Activated T-cell treated with anti-CD3 and anti-CD28 coated beads for 48 hours (primary cell): ENCODE data around the gene PPP1R15A.
"Not testable (repeated sequence)": the region's sequence is repeated elsewhere in the genome, so short reads cannot be mapped to it uniquely, and the experiment has no call there.

ENCODE experiments used
- DNase-seq: peaks from one replicate; pipeline ENCODE4 v3.0.0-alpha.2; 2020; ENCODE audit warnings: low read depth

The PPP1R15A gene

DNA sequence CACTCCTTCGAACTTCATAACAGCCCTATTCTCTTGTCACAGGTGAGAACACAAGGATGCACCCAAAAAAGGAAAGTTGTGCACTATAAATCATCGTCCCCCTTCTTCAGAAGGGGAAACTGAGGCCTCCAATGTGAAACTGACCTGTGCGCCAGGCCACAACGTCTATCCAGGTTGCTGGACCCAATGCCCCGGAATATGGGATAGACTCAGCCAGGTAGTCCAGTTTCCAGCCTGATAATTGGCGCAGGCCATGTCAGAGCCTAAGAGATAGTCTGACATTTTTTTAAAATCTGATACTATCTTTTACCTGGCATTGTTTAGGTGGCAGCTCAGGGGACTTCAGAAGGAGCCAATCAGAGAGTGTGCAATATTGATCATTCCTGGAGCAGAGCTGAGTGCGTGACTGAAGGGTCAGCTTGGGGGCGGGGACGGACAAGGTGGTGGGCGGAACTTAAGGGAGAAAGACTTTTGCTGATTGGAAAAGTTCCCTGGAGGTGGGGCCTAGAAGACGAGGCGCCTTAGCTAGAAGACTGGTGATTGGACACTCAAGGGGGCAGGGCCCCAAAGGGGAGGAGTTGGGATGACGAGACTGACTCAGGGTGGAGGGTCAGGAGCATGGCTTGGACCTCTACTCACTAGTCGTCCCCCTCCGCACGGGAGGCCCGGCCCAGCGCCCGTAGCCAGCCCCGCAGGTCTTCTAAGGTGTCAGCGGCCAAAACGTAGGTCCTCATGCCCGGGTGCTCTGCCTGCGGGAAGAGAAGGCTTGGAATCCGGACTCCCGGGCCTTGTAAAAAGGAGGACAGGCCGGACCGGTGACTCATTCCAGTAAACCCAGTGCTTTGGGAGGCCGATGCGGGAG is 12.3 kb upstream of the PPP1R15A start:
- no peak for DNase-seq

DNA sequence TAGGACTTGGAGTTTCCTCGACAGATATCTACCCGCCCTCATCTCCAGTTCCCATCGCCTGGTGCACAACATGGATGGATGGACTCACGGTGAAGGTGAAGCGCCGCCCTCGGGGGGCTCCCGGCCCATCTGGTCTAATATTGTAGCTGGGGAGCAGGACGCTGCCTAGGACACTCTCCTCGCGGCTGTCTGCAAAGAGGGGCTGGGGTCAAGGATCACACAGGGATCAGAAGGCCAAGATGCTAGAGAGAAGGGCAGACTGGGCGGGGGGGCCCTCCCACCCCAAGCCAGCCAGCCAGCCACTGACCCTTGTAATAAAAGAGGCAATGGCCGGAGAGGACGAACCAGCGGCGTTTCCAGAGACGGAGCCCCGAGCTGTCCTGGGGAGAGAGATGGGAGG is 10.9 kb upstream of the PPP1R15A start:
- DNase-seq: no peak

DNA sequence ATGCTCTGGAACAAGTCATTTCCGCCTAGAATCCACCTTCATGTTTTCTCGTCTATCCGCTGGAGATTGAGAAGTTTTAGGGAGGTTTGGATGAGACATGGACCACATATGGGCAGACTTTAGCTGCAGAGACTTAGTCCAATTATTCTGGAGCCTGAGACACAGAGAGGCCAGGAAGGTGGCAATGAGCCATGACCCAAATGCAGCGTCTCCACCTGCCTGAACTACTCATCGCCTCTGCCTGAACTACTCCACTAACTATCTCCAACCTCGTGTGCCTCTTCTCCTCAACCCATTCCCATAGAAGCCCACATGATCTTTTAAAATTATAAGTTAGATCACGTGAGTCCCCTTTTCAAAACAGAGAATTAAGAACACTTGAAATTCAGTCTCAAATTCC is 9.4 kb upstream of the PPP1R15A start:
- DNase-seq: no peak

DNA sequence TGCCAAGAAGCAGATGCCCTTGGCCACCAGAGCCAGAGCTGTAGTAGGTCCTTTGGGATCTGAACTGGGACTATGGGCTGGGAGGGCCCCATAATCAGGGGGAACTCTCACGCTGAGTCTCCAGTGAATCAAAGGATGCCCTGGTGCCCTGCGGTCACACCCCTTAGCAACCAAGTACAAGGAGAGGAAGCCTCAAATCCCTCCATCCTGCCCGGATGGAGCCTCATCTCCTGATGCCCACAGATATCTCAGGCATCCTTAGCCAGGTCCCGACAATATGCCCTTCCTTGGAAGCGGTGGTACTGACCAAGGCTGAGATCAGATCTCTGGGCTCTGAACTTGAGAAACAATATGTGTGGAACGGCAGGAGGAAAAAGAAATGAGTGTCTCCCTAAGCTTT is 5.5 kb upstream of the PPP1R15A start:
- no peak for DNase-seq

DNA sequence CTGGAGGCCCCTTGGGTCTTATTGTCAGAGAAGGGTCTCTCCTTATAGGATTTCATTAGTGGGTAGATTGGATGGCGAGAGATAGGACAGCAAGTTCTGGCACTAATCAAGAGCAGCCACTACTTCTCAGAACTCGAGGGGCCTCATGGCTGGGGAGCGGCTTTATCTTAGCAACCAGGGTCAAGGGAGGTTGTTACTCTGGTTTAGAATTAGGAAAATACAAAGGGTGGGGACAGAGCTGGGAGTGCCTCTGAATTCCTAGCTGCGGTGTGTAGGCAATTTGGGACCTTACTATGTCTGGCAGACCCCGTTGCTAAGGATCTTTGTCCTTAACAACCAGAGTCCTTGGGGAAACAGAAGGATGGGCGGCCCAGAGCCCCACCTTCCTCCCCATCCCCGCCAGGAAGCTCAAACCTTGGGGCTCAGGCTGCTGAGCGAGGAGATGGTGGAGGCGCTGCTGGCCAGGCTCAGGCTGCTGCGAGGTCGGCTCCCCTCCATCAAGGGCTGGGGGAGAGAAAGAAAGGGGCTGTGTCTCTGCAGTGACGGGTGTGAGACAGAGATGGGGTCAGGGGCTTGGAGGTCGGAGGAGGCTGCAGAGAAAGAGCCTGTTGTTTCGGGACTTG is 5.0 kb upstream of the PPP1R15A start:
- no peak for DNase-seq

DNA sequence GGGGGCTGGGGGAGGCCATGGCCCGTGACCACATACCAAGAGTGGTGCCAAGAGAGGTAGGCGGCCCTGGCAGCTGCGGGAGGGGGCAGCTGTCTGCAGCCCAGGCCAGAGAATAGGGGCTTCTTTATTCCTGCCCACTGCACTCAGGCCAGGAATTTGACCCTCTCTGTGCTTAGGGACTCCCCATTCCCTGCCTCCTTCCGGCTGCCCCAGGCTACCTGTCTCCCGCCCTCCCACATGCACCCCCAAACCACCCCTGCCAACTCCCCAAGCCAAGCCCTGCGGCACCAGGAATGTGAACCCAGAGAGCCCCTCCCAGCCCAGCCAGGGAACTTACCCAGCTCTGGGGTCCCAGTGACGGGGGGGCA is 4.5 kb upstream of the PPP1R15A start:
- no peak for DNase-seq

DNA sequence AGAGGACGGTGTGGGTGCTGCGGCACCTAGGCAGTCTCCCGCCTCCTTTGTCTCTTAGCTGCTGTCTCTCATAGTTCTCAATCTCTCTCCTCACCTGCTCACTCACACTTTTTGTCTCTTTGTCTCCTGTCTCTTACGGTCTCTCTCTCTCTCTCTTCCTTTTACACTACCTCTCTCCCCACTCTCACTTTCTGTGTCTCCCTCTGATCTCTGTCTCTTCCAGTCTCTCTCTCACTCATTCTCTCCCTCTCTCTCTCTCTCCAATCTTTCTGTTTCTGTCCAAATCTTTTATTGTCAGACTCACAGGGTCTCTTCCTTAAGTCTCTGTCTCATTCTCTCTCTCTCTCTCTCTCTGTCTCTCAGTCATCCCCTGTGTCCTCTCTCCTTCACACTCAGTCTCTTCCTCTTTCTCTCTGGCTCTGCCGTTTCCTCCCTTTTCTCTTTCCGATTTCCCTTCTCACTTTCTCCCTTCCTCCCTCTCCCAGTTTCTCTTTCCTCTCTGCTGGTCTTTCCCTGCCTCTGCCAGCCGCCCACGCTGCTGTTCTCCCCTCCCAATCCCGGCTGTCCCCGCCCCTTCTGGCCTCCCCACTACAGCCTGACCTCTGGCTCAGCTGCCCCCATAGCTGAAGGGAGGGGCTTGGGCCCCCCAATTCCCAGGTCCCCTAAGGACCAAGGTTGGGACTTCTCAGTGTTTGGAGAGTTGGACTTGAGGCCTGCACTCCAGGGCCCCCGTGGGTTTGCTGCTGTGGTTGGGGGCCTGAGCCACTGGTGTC is 3.9 kb upstream of the PPP1R15A start, which contains the start of gene PLEKHA4:
PLEKHA4 (minus strand) TSS at position 504 of the 773 bp plus-strand sequence. CDS start 997 bp downstream, outside the sequence.
- DNase-seq: no peak

DNA sequence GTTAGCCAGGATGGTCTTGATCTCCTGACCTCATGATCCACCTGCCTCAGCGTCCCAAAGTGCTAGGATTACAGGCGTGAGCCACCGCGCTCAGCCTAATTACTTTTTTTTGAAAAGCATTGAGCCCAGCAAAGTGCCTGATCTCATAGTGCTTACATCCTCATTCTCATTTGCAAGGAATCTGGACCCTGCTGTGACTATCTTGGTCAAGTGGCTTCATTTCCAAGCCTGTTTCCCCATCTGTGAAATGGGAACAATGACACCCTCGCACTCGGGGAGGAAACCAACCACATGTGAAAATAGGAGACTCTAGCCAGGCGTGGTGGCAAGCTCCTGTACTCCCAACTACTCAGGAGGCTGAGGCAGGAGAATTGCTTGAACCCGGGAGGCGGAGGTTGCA is 2.2 kb upstream of the PPP1R15A start:
- no peak for DNase-seq

DNA sequence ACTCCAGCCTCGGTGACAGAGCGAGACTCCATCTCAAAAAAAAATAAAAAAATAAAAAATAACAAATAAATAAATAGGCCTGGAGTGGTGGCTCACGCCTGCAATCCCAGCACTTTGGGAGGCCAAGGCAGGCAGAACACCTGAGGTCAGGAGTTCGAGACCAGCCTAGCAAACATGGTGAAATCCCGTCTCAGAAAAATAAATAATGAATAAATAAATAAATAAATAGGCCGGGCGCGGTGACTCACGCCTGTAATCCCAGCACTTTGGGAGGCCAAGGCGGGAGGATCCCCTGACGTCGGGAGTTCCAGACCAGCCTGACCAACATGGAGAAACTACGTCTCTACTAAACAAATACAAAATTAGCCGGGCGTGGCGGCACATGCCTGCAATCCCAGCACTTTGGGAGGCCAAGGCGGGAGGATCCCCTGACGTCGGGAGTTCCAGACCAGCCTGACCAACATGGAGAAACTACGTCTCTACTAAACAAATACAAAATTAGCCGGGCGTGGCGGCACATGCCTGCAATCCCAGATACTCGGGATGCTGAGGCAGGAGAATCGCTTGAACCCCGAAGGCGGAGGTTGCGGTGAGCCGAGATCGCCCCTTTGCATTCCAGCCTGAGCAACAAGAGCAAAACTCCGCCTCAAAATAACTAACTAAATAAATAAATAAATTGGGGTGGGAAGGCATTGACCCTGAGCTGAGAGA is 595 bp upstream of the PPP1R15A start:
- not testable (repeated sequence) for DNase-seq

DNA sequence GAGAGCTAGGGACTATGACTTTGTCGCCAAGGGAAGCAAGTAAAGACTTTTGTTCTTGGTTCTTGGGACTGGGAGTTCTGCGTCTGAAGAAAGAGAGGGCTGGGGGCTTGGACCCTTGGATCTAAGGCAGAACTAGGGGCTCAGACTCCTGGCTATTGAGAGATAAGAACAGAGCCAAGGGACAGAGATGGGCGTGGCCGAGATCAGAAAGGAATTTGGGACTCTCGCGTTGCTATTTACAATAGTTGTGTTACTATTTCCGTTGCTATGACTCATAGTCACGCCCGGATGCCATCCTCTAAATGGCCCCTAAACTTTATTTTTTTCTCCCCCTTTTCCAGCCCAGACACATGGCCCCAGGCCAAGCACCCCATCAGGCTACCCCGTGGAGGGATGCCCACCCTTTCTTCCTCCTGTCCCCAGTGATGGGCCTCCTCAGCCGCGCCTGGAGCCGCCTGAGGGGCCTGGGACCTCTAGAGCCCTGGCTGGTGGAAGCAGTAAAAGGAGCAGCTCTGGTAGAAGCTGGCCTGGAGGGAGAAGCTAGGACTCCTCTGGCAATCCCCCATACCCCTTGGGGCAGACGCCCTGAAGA is 759 bp downstream of the PPP1R15A start:
- DNase-seq: peak; percentile 62

DNA sequence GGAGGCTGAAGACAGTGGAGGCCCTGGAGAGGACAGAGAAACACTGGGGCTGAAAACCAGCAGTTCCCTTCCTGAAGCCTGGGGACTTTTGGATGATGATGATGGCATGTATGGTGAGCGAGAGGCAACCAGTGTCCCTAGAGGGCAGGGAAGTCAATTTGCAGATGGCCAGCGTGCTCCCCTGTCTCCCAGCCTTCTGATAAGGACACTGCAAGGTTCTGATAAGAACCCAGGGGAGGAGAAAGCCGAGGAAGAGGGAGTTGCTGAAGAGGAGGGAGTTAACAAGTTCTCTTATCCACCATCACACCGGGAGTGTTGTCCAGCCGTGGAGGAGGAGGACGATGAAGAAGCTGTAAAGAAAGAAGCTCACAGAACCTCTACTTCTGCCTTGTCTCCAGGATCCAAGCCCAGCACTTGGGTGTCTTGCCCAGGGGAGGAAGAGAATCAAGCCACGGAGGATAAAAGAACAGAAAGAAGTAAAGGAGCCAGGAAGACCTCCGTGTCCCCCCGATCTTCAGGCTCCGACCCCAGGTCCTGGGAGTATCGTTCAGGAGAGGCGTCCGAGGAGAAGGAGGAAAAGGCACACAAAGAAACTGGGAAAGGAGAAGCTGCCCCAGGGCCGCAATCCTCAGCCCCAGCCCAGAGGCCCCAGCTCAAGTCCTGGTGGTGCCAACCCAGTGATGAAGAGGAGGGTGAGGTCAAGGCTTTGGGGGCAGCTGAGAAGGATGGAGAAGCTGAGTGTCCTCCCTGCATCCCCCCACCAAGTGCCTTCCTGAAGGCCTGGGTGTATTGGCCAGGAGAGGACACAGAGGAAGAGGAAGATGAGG is 1.5 kb downstream of the PPP1R15A start:
- no peak for DNase-seq

DNA sequence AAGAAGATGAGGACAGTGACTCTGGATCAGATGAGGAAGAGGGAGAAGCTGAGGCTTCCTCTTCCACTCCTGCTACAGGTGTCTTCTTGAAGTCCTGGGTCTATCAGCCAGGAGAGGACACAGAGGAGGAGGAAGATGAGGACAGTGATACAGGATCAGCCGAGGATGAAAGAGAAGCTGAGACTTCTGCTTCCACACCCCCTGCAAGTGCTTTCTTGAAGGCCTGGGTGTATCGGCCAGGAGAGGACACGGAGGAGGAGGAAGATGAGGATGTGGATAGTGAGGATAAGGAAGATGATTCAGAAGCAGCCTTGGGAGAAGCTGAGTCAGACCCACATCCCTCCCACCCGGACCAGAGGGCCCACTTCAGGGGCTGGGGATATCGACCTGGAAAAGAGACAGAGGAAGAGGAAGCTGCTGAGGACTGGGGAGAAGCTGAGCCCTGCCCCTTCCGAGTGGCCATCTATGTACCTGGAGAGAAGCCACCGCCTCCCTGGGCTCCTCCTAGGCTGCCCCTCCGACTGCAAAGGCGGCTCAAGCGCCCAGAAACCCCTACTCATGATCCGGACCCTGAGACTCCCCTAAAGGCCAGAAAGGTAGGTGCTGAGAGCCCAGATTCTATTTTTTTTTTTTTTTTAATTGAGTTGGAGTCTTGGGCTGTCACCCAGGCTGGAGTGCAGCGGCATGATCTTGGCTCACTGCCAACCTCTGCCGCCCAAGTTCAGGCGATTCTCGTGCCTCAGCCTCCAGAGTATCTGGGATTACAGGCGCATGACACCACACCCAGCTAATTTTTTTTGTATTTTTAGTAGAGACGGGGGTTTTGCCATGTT is 2.3 kb downstream of the PPP1R15A start:
- DNase-seq: no peak

DNA sequence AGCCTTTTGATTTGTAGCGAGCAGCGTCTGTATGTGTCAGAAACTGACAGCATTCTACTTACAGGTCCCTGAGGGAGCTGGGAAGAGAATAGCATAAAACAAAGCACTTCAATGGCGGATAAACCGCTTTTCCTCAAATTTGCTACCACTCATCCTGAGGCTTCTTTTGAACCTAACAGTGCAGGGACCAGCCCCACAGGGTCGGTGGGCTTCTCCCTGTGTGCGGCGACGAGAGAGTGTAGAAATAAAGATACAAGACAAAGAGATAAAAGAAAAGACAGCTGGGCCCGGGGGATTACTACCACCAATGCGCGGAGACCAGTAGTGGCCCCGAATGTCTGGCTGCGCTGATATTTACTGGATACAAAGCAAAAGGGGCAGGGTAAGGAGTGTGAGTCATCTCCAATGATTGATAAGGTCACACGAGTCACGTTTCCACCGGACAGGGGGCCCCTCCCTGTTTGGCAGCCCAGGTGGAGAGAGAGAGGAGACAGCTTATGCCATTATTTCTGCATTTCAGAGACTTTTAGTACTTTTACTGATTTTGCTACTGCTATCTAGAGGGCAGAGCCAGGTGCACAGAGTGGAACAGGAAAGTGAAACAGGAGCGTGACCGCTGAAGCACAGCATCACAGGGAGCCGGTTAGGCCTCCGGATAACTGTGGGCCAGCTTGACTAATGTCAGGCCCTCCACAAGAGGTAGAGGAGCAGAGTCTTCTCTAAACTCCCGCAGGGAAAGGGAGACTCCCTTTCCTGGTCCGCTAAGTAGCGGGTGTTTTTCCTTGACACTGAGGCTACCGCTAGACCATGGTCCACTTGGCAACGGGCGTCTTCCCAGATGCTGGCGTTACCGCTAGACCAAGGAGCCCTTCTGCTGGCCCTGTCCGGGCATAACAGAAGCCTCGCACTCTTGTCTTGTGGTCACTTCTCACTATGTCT is 4.1 kb downstream of the PPP1R15A start:
- peak; percentile 46 for DNase-seq

DNA sequence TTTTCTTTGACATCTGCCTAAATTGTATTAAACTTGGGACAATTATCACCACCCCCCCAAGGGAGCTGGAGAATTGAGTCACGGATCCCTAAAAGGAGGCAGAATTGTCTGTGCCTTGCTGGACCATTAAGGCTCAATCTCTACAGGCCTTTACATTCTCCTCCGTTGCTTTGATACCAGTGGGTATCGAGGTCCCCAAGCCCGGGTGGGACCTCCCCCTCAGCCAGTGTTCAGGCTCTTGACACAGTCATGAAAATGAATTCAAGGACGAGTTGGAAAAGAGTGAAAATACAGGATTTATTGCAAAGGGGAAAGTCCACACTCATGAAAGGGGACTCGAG is 5.6 kb downstream of the PPP1R15A start:
- no peak for DNase-seq

DNA sequence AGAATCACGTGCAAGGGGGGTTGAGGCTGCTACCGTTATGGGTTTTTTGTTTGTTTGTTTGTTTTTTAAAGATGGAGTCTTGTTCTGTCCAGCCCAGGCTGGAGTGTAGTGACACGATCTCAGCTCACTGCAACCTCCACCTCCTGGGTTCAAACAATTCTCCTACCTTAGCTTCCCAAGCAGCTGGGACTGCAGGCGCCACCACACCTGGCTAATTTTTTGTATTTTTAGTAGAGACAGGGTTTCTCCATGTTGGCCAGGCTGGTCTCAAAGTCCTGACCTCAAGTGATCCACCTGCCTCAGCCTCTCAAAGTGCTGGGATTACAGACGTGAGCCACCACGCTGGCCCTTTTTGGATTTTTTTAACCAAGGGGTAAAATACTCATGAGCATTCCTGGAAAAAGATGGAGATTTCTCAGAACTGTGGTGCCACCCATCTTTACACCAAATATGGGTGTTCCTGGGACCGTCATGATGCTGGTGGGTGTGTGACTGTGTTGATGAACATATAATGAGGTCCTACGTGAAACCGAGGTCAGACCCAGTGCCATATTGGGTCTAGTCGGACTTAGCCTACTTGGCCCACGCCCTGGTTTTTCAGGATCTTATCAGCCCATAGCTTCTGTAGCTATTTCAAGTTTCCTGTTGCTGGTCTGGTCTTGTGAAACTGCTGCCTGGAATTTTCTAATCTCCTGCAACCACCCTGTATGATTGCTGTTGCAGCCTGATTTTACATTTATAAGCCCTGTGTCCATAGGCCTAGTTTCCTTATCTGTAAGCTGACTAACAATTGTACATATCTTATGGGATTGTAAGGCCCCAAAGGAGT is 6.2 kb downstream of the PPP1R15A start:
- DNase-seq: no peak

DNA sequence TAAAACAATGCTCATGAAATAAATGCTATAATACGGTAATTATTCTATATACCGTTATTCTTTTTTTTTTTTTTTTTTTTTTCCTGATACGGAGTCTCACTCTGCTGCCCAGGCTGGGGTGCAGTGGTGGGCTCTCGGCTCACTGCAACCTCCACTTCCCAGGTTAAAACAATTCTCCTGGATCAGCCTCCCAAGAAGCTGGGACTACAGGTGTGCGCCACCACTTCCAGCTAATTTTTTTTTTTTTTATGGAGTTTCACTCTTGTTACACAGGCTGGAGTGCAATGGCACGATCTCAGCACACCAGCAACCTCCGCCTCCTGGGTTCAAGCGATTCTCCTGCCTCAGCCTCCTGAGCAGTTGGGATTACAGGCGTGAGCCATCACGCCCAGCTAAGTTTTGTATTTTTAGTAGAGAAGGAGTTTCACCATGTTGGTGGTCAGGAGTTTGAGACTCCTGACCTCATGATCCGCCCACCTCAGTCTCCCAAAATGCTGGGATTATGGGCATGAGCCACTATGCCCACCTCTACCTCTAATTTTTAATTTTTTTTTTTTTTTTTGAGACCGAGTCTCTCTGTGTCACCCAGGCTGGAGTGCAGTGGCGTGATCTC is 6.9 kb downstream of the PPP1R15A start:
- no peak for DNase-seq

DNA sequence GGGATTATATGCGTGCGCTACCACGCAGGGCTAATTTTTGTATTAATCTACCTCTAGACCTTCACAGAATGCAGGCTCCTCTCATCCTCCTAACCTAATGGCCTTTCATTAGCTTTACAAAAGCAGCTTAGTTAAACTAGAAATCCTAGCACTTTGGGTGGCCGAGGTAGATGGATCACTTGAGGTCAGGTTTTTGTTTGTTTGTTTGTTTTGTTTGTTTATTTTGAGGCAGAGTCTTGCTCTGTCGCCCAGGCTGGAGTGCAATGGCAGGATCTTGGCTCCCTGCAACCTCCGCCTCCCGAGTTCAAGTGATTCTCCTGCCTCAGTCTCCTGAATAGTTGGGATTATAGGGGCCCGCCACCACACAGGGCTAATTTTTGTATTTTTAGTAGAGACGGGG is 7.5 kb downstream of the PPP1R15A start:
- not testable (repeated sequence) for DNase-seq
